CD8-positive, alpha-beta memory T cell (primary cell): Measurements from ENCODE around the gene CKAP2L. TPM values are rescaled to one million over a fixed set of nuclear protein-coding genes. Genes with fewer than 3 reads are reported as not detected.
A peak's percentile ranks its signal among the peaks of the same experiment; 100 is the strongest.

Experiments
- CTCF ChIA-PET: fragments of 350-600 bp; sonication (Branson Sonifier 250); formaldehyde crosslinking; loops from one replicate; lab custom pipeline; 2021; ENCODE audit warnings: antibody characterized with exemption; lab: Charles Lee
- POLR2A ChIA-PET: fragments of 350-600 bp; sonication (Branson Sonifier 250); formaldehyde crosslinking; loops from one replicate; lab custom pipeline; 2021; ENCODE audit warnings: antibody characterized with exemption; lab: Charles Lee
- DNase-seq, 5 donors: peaks; one replicate each; pipeline versions ENCODE4 v3.0.0 to v3.0.0-alpha.2; 2020 to 2022; ENCODE audit warnings: mixed read lengths in 1 of 5
- H3K27ac ChIP-seq: one replicate; pipeline ENCODE4 v1.7.0; 2013; ENCODE audit warnings: low read depth, mild to moderate bottlenecking, low read length, moderate library complexity
- H3K27me3 ChIP-seq: 2 replicates; pipeline ENCODE4 v1.7.0; 2013; ENCODE audit warnings: low read length, mild to moderate bottlenecking; ENCODE audit not compliant: insufficient read depth, poor library complexity, severe bottlenecking
- H3K36me3 ChIP-seq: 2 replicates; pipeline ENCODE4 v1.7.0; 2013; ENCODE audit warnings: mild to moderate bottlenecking, low read length, moderate library complexity; ENCODE audit not compliant: insufficient read depth
- H3K4me1 ChIP-seq: 2 replicates; pipeline ENCODE4 v1.7.0; 2013; ENCODE audit warnings: mild to moderate bottlenecking, low read length, moderate library complexity; ENCODE audit not compliant: insufficient read depth
- H3K4me3 ChIP-seq: 2 replicates; pipeline ENCODE4 v1.7.0; 2013; ENCODE audit warnings: mild to moderate bottlenecking, low read length
- H3K9me3 ChIP-seq: 2 replicates; pipeline ENCODE4 v1.7.0; 2013; ENCODE audit warnings: mild to moderate bottlenecking, low read length
- H3K27ac Mint-ChIP-seq, 8 donors: one replicate each; pipeline ENCODE4 v1.8.0; 2020 to 2021; ENCODE audit warnings: mixed read lengths in 8 of 8, mild to moderate bottlenecking in 6 of 8, inconsistent platforms in 3 of 8, moderate library complexity in 3 of 8
- H3K27me3 Mint-ChIP-seq, 2 donors: one replicate each; pipeline ENCODE4 v1.8.0; 2020 to 2021; ENCODE audit warnings: mixed read lengths in 2 of 2, mild to moderate bottlenecking in 1 of 2, moderate library complexity in 1 of 2
- H3K36me3 Mint-ChIP-seq, 3 donors: one replicate each; pipeline ENCODE4 v1.8.0; 2020 to 2021; ENCODE audit warnings: mixed read lengths in 3 of 3, inconsistent platforms in 1 of 3, mild to moderate bottlenecking in 1 of 3
- H3K4me1 Mint-ChIP-seq, 3 donors: one replicate each; pipeline ENCODE4 v1.8.0; 2020 to 2021; ENCODE audit warnings: mixed read lengths in 3 of 3, inconsistent platforms in 1 of 3, mild to moderate bottlenecking in 1 of 3
- H3K4me3 Mint-ChIP-seq, 7 donors: one replicate each; pipeline ENCODE4 v1.8.0; 2020 to 2021; ENCODE audit warnings: mixed read lengths in 7 of 7, mild to moderate bottlenecking in 6 of 7, moderate library complexity in 4 of 7, inconsistent platforms in 2 of 7
- H3K9me3 Mint-ChIP-seq, 5 donors: one replicate each; pipeline ENCODE4 v1.8.0; 2020 to 2022; ENCODE audit warnings: mixed read lengths in 5 of 5, mild to moderate bottlenecking in 3 of 5, moderate library complexity in 2 of 5, inconsistent platforms in 1 of 5
- polyA plus RNA-seq: library from polyadenylated mRNA; unstranded; fragments of 300-500 nt; fragmentation: Illumina TruSeq; gene quantifications from one replicate; pipeline ENCODE4 v1.2.3, GENCODE V29; 2021
- total RNA-seq, 2 experiments: library from RNA; stranded (reverse); gene quantifications; one replicate each; pipeline ENCODE4 v1.2.3, GENCODE V29; 2021

Gene CKAP2L
- 10 to 100 TPM; 19.1 to 19.6 TPM for total RNA-seq
- polyA plus RNA-seq = not detected

GRCh38 chr2:112764071-112765044 lies at the start of gene CKAP2L:
Gene CKAP2L, minus strand, starts transcription at chr2:112764609. Its CDS starts 11 bp downstream, at chr2:112764598.
- Histone ChIP-seq H3K4me1 (peaks cover 14% of the 10 kb centered on the region), H3K4me3 (peak within 1 kb of the TSS; percentile 90), H3K9me3 (no peaks in the 10 kb centered on the region), H3K36me3 (no peaks in the 10 kb centered on the region), H3K27me3 (no peaks in the 10 kb centered on the region), H3K27ac (peak within 1 kb of the TSS; percentile 79)
- Mint-ChIP-seq H3K9me3 (no peaks in the 10 kb centered on the region), H3K27me3 (no peaks in the 10 kb centered on the region), H3K27ac (peak within 1 kb of the TSS; percentile 65 to 96 (median 90)), H3K36me3 (peaks cover 0 to 5% (median 0%) of the 10 kb centered on the region in 3 donors), H3K4me3 (peak within 1 kb of the TSS; percentile 88 to 98 (median 95)), H3K4me1 (peaks cover 29 to 47% (median 39%) of the 10 kb centered on the region in 3 donors)
- ChIA-PET POLR2A (no interaction called here), CTCF (interaction anchor here (0.9 to 1.5 kb wide), 2 partner anchors 15 kb away, joined by 4 to 7 read pairs; no protein-coding TSS in a partner anchor)
- DNase-seq = peak; percentile 94 to 97 (median 94)

GRCh38 chr2:112813280-112813966 lies 49.0 kb upstream of the CKAP2L start:
- no peaks in the 10 kb centered on the region for H3K27me3 Mint-ChIP-seq
- ChIA-PET POLR2A (no interaction called here), CTCF (no interaction called here)
- Histone ChIP-seq H3K4me1 (peaks cover 7% of the 10 kb centered on the region), H3K9me3 (no peaks in the 10 kb centered on the region), H3K27ac (no peak overlapping the region), H3K27me3 (no peaks in the 10 kb centered on the region), H3K36me3 (no peaks in the 10 kb centered on the region), H3K4me3 (no peak overlapping the region)
- peaks cover 10 to 12% (median 10%) of the 10 kb centered on the region in 3 donors for H3K4me1 Mint-ChIP-seq
- peaks cover 0 to 4% (median 0%) of the 10 kb centered on the region in 3 donors for H3K36me3 Mint-ChIP-seq
- no peak overlapping the region for H3K4me3 Mint-ChIP-seq
- peaks cover 0 to 2% (median 0%) of the 10 kb centered on the region in 5 donors for H3K9me3 Mint-ChIP-seq
- no peak for DNase-seq
- H3K27ac Mint-ChIP-seq = no peak overlapping the region

- no peak overlapping the region for H3K4me3 Mint-ChIP-seq
- ChIA-PET CTCF (no interaction called here), POLR2A (no interaction called here)
These were observed 48.2 kb upstream of the CKAP2L start for GRCh38 chr2:112812318-112813267.

GRCh38 chr2:112811841-112812306 lies 47.5 kb upstream of the CKAP2L start:
- no peak overlapping the region for H3K4me3 ChIP-seq
- peak overlapping the region in 2 of 7 donors; percentile 36 to 44 for H3K4me3 Mint-ChIP-seq
- H3K36me3 ChIP-seq = no peaks in the 10 kb centered on the region
- H3K36me3 Mint-ChIP-seq = peaks cover 0 to 8% (median 0%) of the 10 kb centered on the region in 3 donors
- peaks cover 7% of the 10 kb centered on the region for H3K4me1 ChIP-seq
- peaks cover 0 to 2% of the 10 kb centered on the region in 2 donors for H3K27me3 Mint-ChIP-seq
- ChIA-PET CTCF (no interaction called here), POLR2A (no interaction called here)
- peaks cover 10 to 12% (median 10%) of the 10 kb centered on the region in 3 donors for H3K4me1 Mint-ChIP-seq
- H3K9me3 Mint-ChIP-seq = peaks cover 4 to 7% (median 7%) of the 10 kb centered on the region in 5 donors
- no peak overlapping the region for H3K27ac ChIP-seq
- no peaks in the 10 kb centered on the region for H3K9me3 ChIP-seq
- DNase-seq = no peak
- peak overlapping the region in 1 of 8 donors; percentile 45 for H3K27ac Mint-ChIP-seq
- no peaks in the 10 kb centered on the region for H3K27me3 ChIP-seq

More at GRCh38 chr2:112812318-112813267, 48.2 kb upstream of the CKAP2L start:
- Histone ChIP-seq H3K9me3 (no peaks in the 10 kb centered on the region), H3K27ac (no peak overlapping the region), H3K27me3 (no peaks in the 10 kb centered on the region), H3K4me3 (no peak overlapping the region), H3K36me3 (no peaks in the 10 kb centered on the region), H3K4me1 (peaks cover 7% of the 10 kb centered on the region)
- no peaks in the 10 kb centered on the region for H3K27me3 Mint-ChIP-seq
- no peak for DNase-seq
- H3K9me3 Mint-ChIP-seq = peaks cover under 1 to 4% (median 2%) of the 10 kb centered on the region in 5 donors
- peaks cover 10 to 12% (median 10%) of the 10 kb centered on the region in 3 donors for H3K4me1 Mint-ChIP-seq
- peak overlapping the region in 2 of 8 donors; percentile 11 to 82 for H3K27ac Mint-ChIP-seq
- peaks cover 0 to 5% (median 0%) of the 10 kb centered on the region in 3 donors for H3K36me3 Mint-ChIP-seq

GRCh38 chr2:112811276-112811831 lies 46.9 kb upstream of the CKAP2L start:
- H3K27ac ChIP-seq = no peak overlapping the region
- no peak for DNase-seq
- H3K36me3 ChIP-seq = no peaks in the 10 kb centered on the region
- POLR2A ChIA-PET = no interaction called here
- H3K27ac Mint-ChIP-seq = peak overlapping the region in 2 of 8 donors; percentile 3 to 61
- peaks cover 7% of the 10 kb centered on the region for H3K4me1 ChIP-seq
- H3K9me3 Mint-ChIP-seq = peaks cover 4 to 7% (median 7%) of the 10 kb centered on the region in 5 donors
- peaks cover 10 to 12% (median 10%) of the 10 kb centered on the region in 3 donors for H3K4me1 Mint-ChIP-seq
- CTCF ChIA-PET = no interaction called here
- H3K36me3 Mint-ChIP-seq = peaks cover 0 to 12% (median 0%) of the 10 kb centered on the region in 3 donors
- no peak overlapping the region for H3K4me3 ChIP-seq
- no peak overlapping the region for H3K4me3 Mint-ChIP-seq
- peaks cover 0 to 5% of the 10 kb centered on the region in 2 donors for H3K27me3 Mint-ChIP-seq
- no peaks in the 10 kb centered on the region for H3K27me3 ChIP-seq
- H3K9me3 ChIP-seq = no peaks in the 10 kb centered on the region

- POLR2A ChIA-PET = no interaction called here
- Mint-ChIP-seq H3K4me1 (peaks cover 12 to 14% (median 13%) of the 10 kb centered on the region in 3 donors), H3K4me3 (no peak overlapping the region), H3K27ac (no peak overlapping the region), H3K27me3 (peaks cover 0 to 5% of the 10 kb centered on the region in 2 donors), H3K9me3 (peaks cover 4 to 7% (median 7%) of the 10 kb centered on the region in 5 donors), H3K36me3 (peaks cover 0 to 12% (median 0%) of the 10 kb centered on the region in 3 donors)
- no peaks in the 10 kb centered on the region for H3K36me3 ChIP-seq
- peaks cover 7% of the 10 kb centered on the region for H3K4me1 ChIP-seq
- CTCF ChIA-PET = no interaction called here
- no peaks in the 10 kb centered on the region for H3K27me3 ChIP-seq
- H3K27ac ChIP-seq = no peak overlapping the region
- H3K9me3 ChIP-seq = no peaks in the 10 kb centered on the region
- no peak for DNase-seq
- no peak overlapping the region for H3K4me3 ChIP-seq
These were observed 44.7 kb upstream of the CKAP2L start for GRCh38 chr2:112809112-112809511.
